Neural cell (in vitro differentiated cells): ENCODE results near the gene ZFYVE21. TPM values are rescaled to one million over a fixed set of nuclear protein-coding genes. Genes with fewer than 3 reads are reported as not detected.

Source experiments
- H2AFZ ChIP-seq: fragments of 200-600, 300-800 bp; sonication (generic), shearing (Covaris generic); 2 replicates; pipeline ENCODE4 v1.6.0; 2014; ENCODE audit warnings: low read depth, mild to moderate bottlenecking, antibody characterized with exemption, low read length, moderate library complexity
- H3F3A ChIP-seq: fragments of 200-600 bp; shearing (Covaris generic); 2 replicates; pipeline ENCODE4 v1.6.1; 2016; ENCODE audit warnings: mild to moderate bottlenecking, moderate library complexity, mixed read lengths, antibody characterized with exemption, low read length; ENCODE audit not compliant: insufficient read depth, poor library complexity, severe bottlenecking
- H3K27ac ChIP-seq: fragments of 200-600, 300-800 bp; sonication (generic), shearing (Covaris generic); 2 replicates; pipeline ENCODE4 v1.5.1; 2014; ENCODE audit warnings: mild to moderate bottlenecking, low read length, moderate library complexity
- H3K27me3 ChIP-seq: fragments of 300-800, 200-600 bp; sonication (generic), shearing (Covaris generic); 2 replicates; pipeline ENCODE4 v1.6.0; 2014; ENCODE audit warnings: mild to moderate bottlenecking, low read depth, low read length, moderate library complexity; ENCODE audit not compliant: insufficient read depth
- H3K36me3 ChIP-seq: fragments of 300-800, 200-600 bp; sonication (generic), shearing (Covaris generic); 2 replicates; pipeline ENCODE4 v1.5.1; 2014; ENCODE audit warnings: mild to moderate bottlenecking, antibody characterized with exemption, low read length, moderate library complexity; ENCODE audit not compliant: insufficient read depth
- H3K4me2 ChIP-seq: fragments of 300-800, 200-600 bp; sonication (generic), shearing (Covaris generic); 2 replicates; pipeline ENCODE4 v1.6.0; 2014; ENCODE audit warnings: mild to moderate bottlenecking, low read length
- H3K4me3 ChIP-seq: fragments of 300-800, 200-600 bp; sonication (generic), shearing (Covaris generic); 2 replicates; pipeline ENCODE4 v1.5.1; 2014; ENCODE audit warnings: mild to moderate bottlenecking, low read length, moderate library complexity
- H3K79me2 ChIP-seq: fragments of 200-600 bp; shearing (Covaris generic); replicated peaks from 2 replicates; pipeline ENCODE4 v1.6.0; 2014; ENCODE audit warnings: mild to moderate bottlenecking, low read length, moderate library complexity; ENCODE audit not compliant: insufficient read depth
- H3K9ac ChIP-seq: fragments of 300-800, 200-600 bp; sonication (generic), shearing (Covaris generic); 2 replicates; pipeline ENCODE4 v1.6.1; 2016; ENCODE audit warnings: mild to moderate bottlenecking, low read length, mixed read lengths
- H3K9me2 ChIP-seq: fragments of 200-600 bp; shearing (Covaris generic); 2 replicates; pipeline ENCODE4 v1.6.1; 2016; ENCODE audit warnings: mild to moderate bottlenecking, low read length, mixed read lengths; ENCODE audit not compliant: insufficient read depth
- H3K9me3 ChIP-seq: fragments of 200-600, 300-800 bp; sonication (generic), shearing (Covaris generic); 2 replicates; pipeline ENCODE4 v1.6.1; 2016; ENCODE audit warnings: mild to moderate bottlenecking, mixed run types, low read length, moderate library complexity, mixed read lengths
- H4K20me1 ChIP-seq: fragments of 200-600 bp; shearing (Covaris generic); 2 replicates; pipeline ENCODE4 v1.6.1; 2016; ENCODE audit warnings: mild to moderate bottlenecking, mixed run types; ENCODE audit not compliant: insufficient read depth
- CTCF ChIP-seq: fragments of 450-650 bp; IDR thresholded peaks from 2 replicates; pipeline ENCODE4 v1.5.1; 2014; ENCODE audit warnings: antibody characterized with exemption, mild to moderate bottlenecking, moderate library complexity; ENCODE audit not compliant: poor library complexity, severe bottlenecking
- EP300 ChIP-seq: fragments of 450-650 bp; conservative IDR thresholded peaks from 2 replicates; pipeline ENCODE4 v1.6.1; 2014; ENCODE audit warnings: antibody characterized with exemption, mild to moderate bottlenecking, moderate library complexity; ENCODE audit not compliant: poor library complexity, severe bottlenecking
- EZH2 ChIP-seq: fragments of 200-600, 300-800 bp; shearing (Covaris generic), sonication (generic); IDR thresholded peaks from 2 replicates; pipeline ENCODE4 v1.6.1; 2014; ENCODE audit warnings: antibody characterized with exemption, low read length, borderline replicate concordance, mild to moderate bottlenecking; ENCODE audit not compliant: insufficient read depth, poor library complexity, severe bottlenecking
- MXI1 ChIP-seq: fragments of 450-650 bp; conservative IDR thresholded peaks from 2 replicates; pipeline ENCODE4 v1.6.1; 2014; ENCODE audit warnings: antibody characterized with exemption, mild to moderate bottlenecking; ENCODE audit not compliant: poor library complexity, severe bottlenecking
- POLR2AphosphoS5 ChIP-seq: IDR thresholded peaks from 2 replicates; pipeline ENCODE4 v1.6.1; 2012
- RAD21 ChIP-seq: fragments of 450-650 bp; conservative IDR thresholded peaks from 2 replicates; pipeline ENCODE4 v1.6.1; 2014; ENCODE audit warnings: antibody characterized with exemption, mild to moderate bottlenecking, moderate library complexity
- REST ChIP-seq: IDR thresholded peaks from 2 replicates; pipeline ENCODE4 v1.6.1; 2012; ENCODE audit warnings: borderline replicate concordance
- SMC3 ChIP-seq: fragments of 450-650 bp; conservative IDR thresholded peaks from 2 replicates; pipeline ENCODE4 v1.6.1; 2014; ENCODE audit warnings: antibody characterized with exemption, mild to moderate bottlenecking, moderate library complexity; ENCODE audit not compliant: poor library complexity
- TAF1 ChIP-seq: IDR thresholded peaks from 2 replicates; pipeline ENCODE4 v1.6.1; 2012; ENCODE audit warnings: low read depth
- polyA plus RNA-seq: library from polyadenylated mRNA; depleted of rRNA; stranded (reverse); fragments of >200 nt; gene quantifications from 2 replicates; pipeline ENCODE4 v1.2.3, GENCODE V29; 2014

The ZFYVE21 gene
- polyA plus RNA-seq, 1 donor from 2014 or later, result 99.7 TPM

GRCh38 chr14:103683139-103683538 lies 32.5 kb upstream of the ZFYVE21 start:
- H2AFZ ChIP-seq, result no peak overlapping the region

GRCh38 chr14:103684471-103684870 lies 31.1 kb upstream of the ZFYVE21 start:
- no peak overlapping the region for H3K9ac ChIP-seq
- H2AFZ ChIP-seq, result no peak overlapping the region
- H3K9me3 ChIP-seq, result no peaks in the 10 kb centered on the region
- no peaks in the 10 kb centered on the region for H3K9me2 ChIP-seq
- H4K20me1 ChIP-seq, result peaks cover 4% of the 10 kb centered on the region
- no peaks in the 10 kb centered on the region for H3K79me2 ChIP-seq
- H3K27ac ChIP-seq, result no peak overlapping the region
- no peaks in the 10 kb centered on the region for H3F3A ChIP-seq
- no peak overlapping the region for H3K4me3 ChIP-seq
- peaks cover 7% of the 10 kb centered on the region for H3K36me3 ChIP-seq
- H3K27me3 ChIP-seq, result no peaks in the 10 kb centered on the region
- no peak overlapping the region for H3K4me2 ChIP-seq
- TF ChIP-seq TAF1 (no peak), REST (no peak), EP300 (no peak), SMC3 (no peak), EZH2 (no peak), RAD21 (no peak), CTCF (no peak)

More at GRCh38 chr14:103683139-103683538, 32.5 kb upstream of the ZFYVE21 start:
- Histone ChIP-seq H3K27ac (no peak overlapping the region), H3K4me2 (no peak overlapping the region), H4K20me1 (peaks cover 4% of the 10 kb centered on the region), H3K9ac (no peak overlapping the region), H3K36me3 (peaks cover 7% of the 10 kb centered on the region), H3K79me2 (no peaks in the 10 kb centered on the region), H3K27me3 (no peaks in the 10 kb centered on the region), H3K4me3 (no peak overlapping the region), H3K9me2 (no peaks in the 10 kb centered on the region), H3F3A (no peaks in the 10 kb centered on the region), H3K9me3 (no peaks in the 10 kb centered on the region)
- TF ChIP-seq CTCF (no peak), REST (no peak), EP300 (no peak), POLR2AphosphoS5 (no peak), SMC3 (no peak), MXI1 (no peak)
